Large intestine (tissue), 12 donors: ENCODE results near the gene CFAP299. TPM values are rescaled to one million over a fixed set of nuclear protein-coding genes. Genes with fewer than 3 reads are reported as not detected.
"Not testable (repeated sequence)": the region's sequence is repeated elsewhere in the genome, so short reads cannot be mapped to it uniquely, and the experiment has no call there.

Experiments used
- DNase-seq, 2 donors: peaks; one replicate each; pipeline versions ENCODE4 v3.0.0 to v3.0.0-alpha.2; 2013
- H3K27ac ChIP-seq: one replicate; pipeline ENCODE4 v1.5.1; 2013; ENCODE audit warnings: low read length
- H3K27me3 ChIP-seq: 2 replicates; pipeline ENCODE4 v1.6.1; 2013; ENCODE audit warnings: low read length; ENCODE audit not compliant: control insufficient read depth, insufficient read depth
- H3K36me3 ChIP-seq: 2 replicates; pipeline ENCODE4 v1.6.1; 2013; ENCODE audit warnings: low read length; ENCODE audit not compliant: control insufficient read depth, insufficient read depth
- H3K4me1 ChIP-seq: one replicate; pipeline ENCODE4 v1.6.1; 2013; ENCODE audit warnings: low read length; ENCODE audit not compliant: control insufficient read depth, insufficient read depth
- H3K4me3 ChIP-seq: one replicate; pipeline ENCODE4 v1.5.1; 2013; ENCODE audit warnings: low read length
- H3K9me3 ChIP-seq: one replicate; pipeline ENCODE4 v1.6.1; 2013; ENCODE audit warnings: mild to moderate bottlenecking, low read depth, low read length, moderate library complexity; ENCODE audit not compliant: control insufficient read depth
- WGBS: methylation state at CpG from one replicate; pipeline ENCODE4 v1.1.5; 2013; ENCODE audit warnings: low lambda C conversion rate; ENCODE audit not compliant: insufficient coverage; 5-methylcytosine and 5-hydroxymethylcytosine counted together
- long read RNA-seq, 11 donors: transcript quantifications; one replicate each; lab custom pipeline, GENCODE V29; 2026
- polyA plus RNA-seq: library from polyadenylated mRNA; unstranded; fragments of 120-200 nt; gene quantifications from one replicate; pipeline ENCODE4 v1.2.1, GENCODE V29; 2013

Gene CFAP299
- 0.16 TPM for polyA plus RNA-seq
- long read RNA-seq, donor 1, partial matches to known transcripts = 0 of 1 reads
- long read RNA-seq, donor 1, other reads (novel, unspliced or antisense) = 0 of 1 reads
- long read RNA-seq, donor 2 = 0 reads
- long read RNA-seq, donor 3 = 0 reads
- long read RNA-seq, donor 4 = 0 reads
- long read RNA-seq, donor 5 = 0 reads
- long read RNA-seq, donor 6 = 0 reads
- long read RNA-seq, donor 7 = 0 reads
- long read RNA-seq, donor 8 = 0 reads
- long read RNA-seq, donor 9 = 0 reads
- long read RNA-seq, donor 10 = 0 reads
- long read RNA-seq, donor 11 = 0 reads

- DNase-seq = peak; percentile 82 to 92
- WGBS = no CpG with 5 or more reads among the region's 49 CpGs
- Histone ChIP-seq H3K36me3 (no peaks in the 10 kb centered on the region), H3K27me3 (peaks cover 14% of the 10 kb centered on the region), H3K4me3 (peak within 1 kb of the TSS; percentile 61), H3K9me3 (no peaks in the 10 kb centered on the region), H3K27ac (no peak within 1 kb of the TSS), H3K4me1 (peaks cover 4% of the 10 kb centered on the region)
Measured at GRCh38 chr4:80335554-80336358, at the start of gene CFAP299. CFAP299 (plus strand) TSS chr4:80335730.

- Histone ChIP-seq H3K27ac (no peak overlapping the region), H3K27me3 (no peaks in the 10 kb centered on the region), H3K4me1 (no peaks in the 10 kb centered on the region), H3K4me3 (no peak overlapping the region), H3K36me3 (no peaks in the 10 kb centered on the region), H3K9me3 (no peaks in the 10 kb centered on the region)
- DNase-seq = no peak
- WGBS = 81% methylated on average over 3 of the region's 7 CpGs
Measured at GRCh38 chr4:80286451-80286850, 49.1 kb upstream of the CFAP299 start.

GRCh38 chr4:80290665-80291064, 44.9 kb upstream of the CFAP299 start:
- DNase-seq, H3K27me3 ChIP-seq, H3K4me3 ChIP-seq, H3K9me3 ChIP-seq, H3K27ac ChIP-seq, H3K4me1 ChIP-seq, H3K36me3 ChIP-seq: not testable (repeated sequence)
- no CpG with 5 or more reads among the region's 2 CpGs for WGBS

- Histone ChIP-seq H3K4me1 (no peaks in the 10 kb centered on the region), H3K27me3 (no peaks in the 10 kb centered on the region), H3K27ac (no peak overlapping the region), H3K9me3 (no peaks in the 10 kb centered on the region), H3K36me3 (no peaks in the 10 kb centered on the region), H3K4me3 (no peak overlapping the region)
- DNase-seq = no peak
- no CpG with 5 or more reads among the region's 2 CpGs for WGBS
Measured at GRCh38 chr4:80294206-80294605, 41.3 kb upstream of the CFAP299 start.

GRCh38 chr4:80295336-80295735, 40.2 kb upstream of the CFAP299 start:
- H3K4me3 ChIP-seq = no peak overlapping the region
- no peak overlapping the region for H3K27ac ChIP-seq
- H3K9me3 ChIP-seq = no peaks in the 10 kb centered on the region
- H3K36me3 ChIP-seq = no peaks in the 10 kb centered on the region
- WGBS = no CpG with 5 or more reads among the region's 3 CpGs
- no peaks in the 10 kb centered on the region for H3K27me3 ChIP-seq
- H3K4me1 ChIP-seq = no peaks in the 10 kb centered on the region
- no peak for DNase-seq

GRCh38 chr4:80295826-80296225, 39.7 kb upstream of the CFAP299 start:
- Histone ChIP-seq H3K27me3 (no peaks in the 10 kb centered on the region), H3K36me3 (no peaks in the 10 kb centered on the region), H3K9me3 (no peaks in the 10 kb centered on the region), H3K4me1 (no peaks in the 10 kb centered on the region), H3K4me3 (no peak overlapping the region), H3K27ac (no peak overlapping the region)
- 93% methylated on average over 3 of the region's 5 CpGs for WGBS
- DNase-seq = no peak

- H3K4me3 ChIP-seq = no peak overlapping the region
- DNase-seq = no peak
- no peaks in the 10 kb centered on the region for H3K4me1 ChIP-seq
- peaks cover 7% of the 10 kb centered on the region for H3K9me3 ChIP-seq
- H3K36me3 ChIP-seq = no peaks in the 10 kb centered on the region
- no peaks in the 10 kb centered on the region for H3K27me3 ChIP-seq
- WGBS = no CpG with 5 or more reads among the region's 4 CpGs
- no peak overlapping the region for H3K27ac ChIP-seq
Measured at GRCh38 chr4:80301884-80302283, 33.6 kb upstream of the CFAP299 start.

GRCh38 chr4:80302616-80303223, 32.8 kb upstream of the CFAP299 start:
- Histone ChIP-seq H3K27ac (no peak overlapping the region), H3K36me3 (no peaks in the 10 kb centered on the region), H3K4me3 (no peak overlapping the region), H3K4me1 (no peaks in the 10 kb centered on the region), H3K9me3 (peaks cover 7% of the 10 kb centered on the region), H3K27me3 (peaks cover 1% of the 10 kb centered on the region)
- WGBS = no CpG with 5 or more reads among the region's 26 CpGs
- DNase-seq = no peak

GRCh38 chr4:80305466-80305865, 30.1 kb upstream of the CFAP299 start:
- Histone ChIP-seq H3K27me3 (peaks cover 6% of the 10 kb centered on the region), H3K4me1 (no peaks in the 10 kb centered on the region), H3K27ac (no peak overlapping the region), H3K4me3 (no peak overlapping the region), H3K36me3 (no peaks in the 10 kb centered on the region), H3K9me3 (peaks cover 7% of the 10 kb centered on the region)
- no CpG with 5 or more reads among the region's 3 CpGs for WGBS
- DNase-seq = no peak

GRCh38 chr4:80306260-80306659, 29.3 kb upstream of the CFAP299 start:
- no peak overlapping the region for H3K4me3 ChIP-seq
- H3K27me3 ChIP-seq = peaks cover 8% of the 10 kb centered on the region
- DNase-seq = no peak
- H3K9me3 ChIP-seq = peaks cover 7% of the 10 kb centered on the region
- H3K4me1 ChIP-seq = no peaks in the 10 kb centered on the region
- H3K36me3 ChIP-seq = no peaks in the 10 kb centered on the region
- no peak overlapping the region for H3K27ac ChIP-seq
- WGBS = 80% methylated on average over 1 of the region's 2 CpGs
